MM.1S (cell line): Measurements from ENCODE around the gene TBC1D16.

Experiments used
- CTCF ChIP-seq: fragments of 300-600 bp; sonication (generic); IDR thresholded peaks from 2 replicates; pipeline ENCODE4 v1.5.1; 2016; ENCODE audit warnings: antibody characterized with exemption, low read length, mixed read lengths
- EZH2phosphoT487 ChIP-seq: fragments of 300-600 bp; sonication (generic); IDR thresholded peaks from 2 replicates; pipeline ENCODE4 v1.6.1; 2018; ENCODE audit warnings: antibody characterized with exemption, low read length

DNA sequence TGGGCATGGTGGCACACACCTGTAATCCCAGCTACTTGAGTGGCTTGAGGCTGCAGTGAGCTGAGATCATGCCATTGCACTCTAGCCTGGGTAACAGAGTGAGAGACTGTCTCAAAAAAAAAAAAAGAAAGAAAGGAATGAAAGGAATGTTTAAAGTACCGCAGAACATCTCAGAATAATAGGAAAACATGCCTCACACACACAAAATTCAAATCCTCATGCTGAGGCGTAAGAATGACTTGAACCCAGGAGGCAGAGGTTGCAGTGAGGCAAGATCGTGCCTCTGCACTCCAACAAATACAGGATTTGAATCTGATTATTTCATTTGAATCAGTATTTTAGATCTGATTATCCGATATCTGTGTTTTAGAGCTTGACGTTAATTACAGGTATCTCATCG lies 44.4 kb upstream of the TBC1D16 start:
- TF ChIP-seq CTCF (no peak), EZH2phosphoT487 (no peak)
